Testis (tissue), 2 donors: ENCODE results near the gene GABRA5.

ENCODE experiments used
- POLR2A ChIP-seq: fragments of 450-650 bp; IDR thresholded peaks from one replicate; pipeline ENCODE4 v1.6.1; 2017; ENCODE audit warnings: antibody characterized with exemption, mild to moderate bottlenecking, moderate library complexity
- TF ChIP-seq, protein P1 (sequence below), 3 experiments: fragments of 450-650 bp in 2 of 3; fragments of 200-600 bp in 1 of 3; sonication (generic) in 1 of 3; IDR thresholded peaks; one replicate each; pipeline ENCODE4 v1.5.1; 2016 to 2019; ENCODE audit warnings: antibody characterized with exemption in 3 of 3, mild to moderate bottlenecking in 2 of 3, moderate library complexity in 1 of 3

DNA sequence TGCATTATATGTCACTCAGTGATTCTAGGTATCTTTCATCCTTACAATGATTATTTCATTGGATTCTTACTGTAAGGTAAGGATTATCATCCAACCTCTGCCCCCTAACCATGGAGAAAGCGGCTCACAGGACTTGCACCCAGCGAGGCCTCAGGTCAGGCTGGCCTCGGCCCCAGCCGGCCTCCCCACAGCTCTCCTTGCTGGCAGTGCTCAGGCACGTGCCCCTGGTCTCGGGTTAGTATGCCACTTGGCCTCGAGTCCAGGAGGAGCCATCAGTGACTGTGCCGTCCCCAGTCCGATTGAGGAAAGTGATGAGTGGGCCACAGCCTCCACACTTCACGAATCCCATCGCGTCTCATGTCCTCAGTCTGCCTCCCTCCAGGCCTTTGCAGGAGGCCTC lies 68.5 kb downstream of the GABRA5 start:
- no peak for TF ChIP-seq POLR2A
- TF ChIP-seq, protein P1, sequence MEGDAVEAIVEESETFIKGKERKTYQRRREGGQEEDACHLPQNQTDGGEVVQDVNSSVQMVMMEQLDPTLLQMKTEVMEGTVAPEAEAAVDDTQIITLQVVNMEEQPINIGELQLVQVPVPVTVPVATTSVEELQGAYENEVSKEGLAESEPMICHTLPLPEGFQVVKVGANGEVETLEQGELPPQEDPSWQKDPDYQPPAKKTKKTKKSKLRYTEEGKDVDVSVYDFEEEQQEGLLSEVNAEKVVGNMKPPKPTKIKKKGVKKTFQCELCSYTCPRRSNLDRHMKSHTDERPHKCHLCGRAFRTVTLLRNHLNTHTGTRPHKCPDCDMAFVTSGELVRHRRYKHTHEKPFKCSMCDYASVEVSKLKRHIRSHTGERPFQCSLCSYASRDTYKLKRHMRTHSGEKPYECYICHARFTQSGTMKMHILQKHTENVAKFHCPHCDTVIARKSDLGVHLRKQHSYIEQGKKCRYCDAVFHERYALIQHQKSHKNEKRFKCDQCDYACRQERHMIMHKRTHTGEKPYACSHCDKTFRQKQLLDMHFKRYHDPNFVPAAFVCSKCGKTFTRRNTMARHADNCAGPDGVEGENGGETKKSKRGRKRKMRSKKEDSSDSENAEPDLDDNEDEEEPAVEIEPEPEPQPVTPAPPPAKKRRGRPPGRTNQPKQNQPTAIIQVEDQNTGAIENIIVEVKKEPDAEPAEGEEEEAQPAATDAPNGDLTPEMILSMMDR (IDR thresholded peaks at IDR 0.05), result no peak
